SW 1271 (cell line): ENCODE data around the gene CAND2.
"Not testable (repeated sequence)": the region's sequence is repeated elsewhere in the genome, so short reads cannot be mapped to it uniquely, and the experiment has no call there.

ENCODE experiments used
- DNase-seq, 2 experiments: peaks; one replicate each; lab custom pipeline; 2025; lab: John Stamatoyannopoulos, UW

The CAND2 gene

DNA sequence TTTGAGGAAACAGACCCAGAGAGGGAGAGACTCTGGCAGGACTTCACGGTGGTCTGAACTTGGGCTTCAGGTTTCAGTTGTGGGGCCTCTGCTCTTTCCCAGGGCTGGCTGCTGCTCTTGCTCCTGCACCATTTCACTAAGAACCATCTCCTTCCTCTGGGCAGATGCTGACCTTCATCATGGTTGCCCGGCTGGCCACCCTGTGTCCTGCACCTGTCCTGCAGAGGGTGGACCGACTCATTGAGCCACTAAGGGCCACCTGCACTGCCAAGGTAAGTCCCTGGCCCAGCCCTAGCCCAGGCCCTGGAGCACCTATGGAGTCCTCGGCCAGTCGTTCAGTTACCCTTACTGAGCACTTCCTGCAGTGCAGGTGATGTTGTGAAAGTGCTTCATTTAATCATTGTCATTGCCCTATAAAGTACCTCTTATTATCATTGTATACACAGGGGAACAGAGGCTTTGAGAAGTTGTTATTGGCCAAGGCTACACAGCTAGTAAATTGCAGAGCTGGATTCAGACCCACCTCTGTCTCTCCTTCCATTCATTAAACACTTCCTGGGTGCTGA lies 34.9 kb downstream of the CAND2 start:
- no peak for DNase-seq

GRCh38 chr3:12832350-12833221 lies 36.1 kb downstream of the CAND2 start:
- no peak for DNase-seq

GRCh38 chr3:12833222-12834161 lies 37.0 kb downstream of the CAND2 start:
- DNase-seq, result no peak

GRCh38 chr3:12835052-12835665 lies 38.7 kb downstream of the CAND2 start:
- DNase-seq, result no peak

DNA sequence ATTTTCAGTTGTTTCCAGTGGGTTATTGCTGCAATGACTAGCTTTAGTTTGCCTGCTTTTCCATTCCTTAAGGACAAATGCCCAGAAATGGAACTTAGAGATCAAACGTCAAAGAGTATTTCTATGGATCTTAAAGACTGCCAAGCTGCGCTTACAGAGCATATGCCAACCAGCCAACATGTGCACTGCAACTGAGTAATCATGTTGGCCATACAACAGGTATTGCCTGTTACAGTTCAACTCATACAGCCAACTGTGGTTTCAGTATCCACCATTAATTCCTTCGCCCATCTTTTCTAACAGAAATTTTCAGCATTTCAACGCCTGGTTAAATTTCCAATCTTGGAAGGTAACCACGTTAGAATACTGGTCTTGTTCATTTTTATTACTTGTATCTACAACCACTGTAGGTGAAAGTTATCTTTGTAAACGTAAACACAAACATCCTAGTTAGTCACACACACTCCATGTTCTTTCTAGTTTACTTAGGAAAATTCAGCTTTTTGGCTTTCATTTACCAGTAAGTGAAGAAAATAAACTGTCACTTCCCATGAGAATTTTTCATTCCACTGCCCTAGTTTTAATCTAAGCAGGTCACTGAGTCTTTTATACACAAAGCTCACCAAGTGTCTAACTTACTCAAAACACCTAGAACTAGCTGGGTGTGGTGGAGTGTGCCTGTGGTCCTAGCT lies 41.0 kb downstream of the CAND2 start:
- no peak for DNase-seq

- no peak for DNase-seq
Observed at GRCh38 chr3:12838179-12838965, 41.9 kb downstream of the CAND2 start.

DNA sequence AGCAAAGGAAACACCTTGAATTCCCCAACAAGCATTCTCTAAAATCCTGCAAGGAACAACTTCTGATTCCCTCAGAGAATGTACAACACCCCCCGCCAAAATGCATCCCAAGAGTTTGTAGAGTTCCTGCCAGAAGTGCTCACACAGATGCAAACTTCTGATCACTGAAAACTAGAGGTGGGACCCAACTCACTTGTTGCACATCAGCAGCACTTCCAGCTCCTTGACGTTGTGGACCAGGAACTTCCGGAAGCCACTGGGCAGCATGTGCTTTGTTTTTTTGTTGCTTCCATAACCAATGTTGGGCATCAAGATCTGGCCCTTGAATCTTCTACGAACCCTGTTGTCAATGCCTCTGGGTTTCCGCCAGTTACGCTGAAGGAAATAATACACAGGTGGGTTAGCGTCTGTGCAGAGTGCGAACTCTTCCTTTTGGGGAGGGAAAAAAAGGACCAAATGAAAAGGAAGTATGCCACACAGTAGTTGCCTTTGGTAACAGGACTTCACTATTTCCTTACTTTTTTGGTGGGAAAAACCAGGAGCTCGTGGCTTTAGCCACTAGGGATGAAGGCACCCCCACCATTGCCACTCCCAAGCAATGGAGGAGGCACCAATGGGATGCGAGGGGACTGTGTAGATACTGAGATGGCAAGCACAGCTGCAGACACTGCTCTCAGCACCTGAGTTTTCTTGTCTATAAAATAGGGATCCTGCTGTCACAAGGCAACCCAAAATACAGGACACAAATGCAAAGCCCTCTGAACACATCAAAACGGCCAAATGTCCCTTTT lies 42.9 kb downstream of the CAND2 start:
- no peak for DNase-seq

- not testable (repeated sequence) for DNase-seq
Observed at GRCh38 chr3:12840148-12840547, 43.7 kb downstream of the CAND2 start.

DNA sequence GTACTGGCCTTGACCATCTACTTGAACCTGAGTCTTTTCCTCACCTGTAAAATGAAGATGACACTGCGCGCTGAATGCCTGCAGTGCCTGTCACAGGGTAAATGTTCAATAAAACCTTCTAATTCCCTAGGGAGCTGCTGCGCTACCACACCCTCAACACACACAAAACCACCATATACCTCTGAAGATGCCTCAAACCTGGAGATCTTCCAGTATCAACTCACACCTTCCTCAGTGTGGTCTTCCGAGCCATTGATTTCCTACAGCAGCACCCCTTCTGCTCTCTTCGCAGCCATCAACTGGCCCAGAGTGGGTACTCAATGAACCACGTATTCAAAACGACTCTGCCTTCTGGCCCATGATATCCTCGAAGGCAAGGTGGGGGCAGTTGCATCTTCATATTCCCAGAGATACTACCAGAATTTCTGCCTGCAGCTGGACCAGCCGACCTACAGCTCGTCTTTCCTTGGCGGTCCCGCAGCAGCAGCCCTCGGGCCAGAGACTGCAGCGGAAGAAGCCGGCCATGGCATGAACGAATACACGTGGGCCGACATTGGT lies 44.2 kb downstream of the CAND2 start:
- no peak for DNase-seq

DNA sequence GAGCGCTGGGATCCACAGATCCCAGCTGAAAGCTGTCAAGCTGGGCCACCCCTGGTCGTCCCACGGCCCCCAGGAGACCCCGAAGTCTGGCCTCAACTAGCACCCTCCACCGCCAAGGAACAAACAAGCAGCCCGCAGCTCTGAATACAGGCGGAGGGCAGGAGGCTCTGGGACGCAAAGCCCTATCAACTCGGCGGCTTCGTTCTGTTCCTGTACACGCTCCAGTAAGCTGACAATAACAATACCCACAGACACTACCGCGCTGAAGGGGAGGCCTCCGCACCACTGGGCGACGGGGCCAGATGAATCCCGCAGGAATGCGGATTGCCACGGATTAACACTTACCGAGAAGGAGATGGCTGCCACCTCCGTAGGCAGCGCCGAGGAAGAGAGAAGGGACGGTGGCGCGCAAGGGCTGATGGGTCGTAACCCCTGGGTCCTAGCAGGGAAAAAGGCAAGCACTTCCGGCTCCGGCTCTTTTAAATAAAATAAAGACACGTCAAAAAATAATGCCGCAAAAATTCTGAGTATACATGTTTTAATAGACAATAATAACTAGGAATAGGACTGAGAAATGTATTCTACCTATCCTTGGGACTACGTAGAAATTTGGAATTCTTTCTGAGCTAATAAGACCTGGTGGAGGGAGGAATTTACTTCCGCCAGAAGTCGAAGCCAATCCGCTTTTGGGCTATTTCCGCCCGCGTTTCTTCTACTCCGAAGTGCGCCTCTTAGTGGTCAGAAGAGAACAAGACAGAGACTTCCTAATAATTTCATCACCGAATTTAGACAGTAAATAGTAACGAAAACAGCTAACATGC lies 44.9 kb downstream of the CAND2 start, which contains the start of gene RPL32:
Gene RPL32, minus strand, starts transcription at position 417 of the 821 bp plus-strand sequence. CDS start 1,328 bp downstream, outside the sequence.
- DNase-seq, result peak; percentile 85 to 99

DNA sequence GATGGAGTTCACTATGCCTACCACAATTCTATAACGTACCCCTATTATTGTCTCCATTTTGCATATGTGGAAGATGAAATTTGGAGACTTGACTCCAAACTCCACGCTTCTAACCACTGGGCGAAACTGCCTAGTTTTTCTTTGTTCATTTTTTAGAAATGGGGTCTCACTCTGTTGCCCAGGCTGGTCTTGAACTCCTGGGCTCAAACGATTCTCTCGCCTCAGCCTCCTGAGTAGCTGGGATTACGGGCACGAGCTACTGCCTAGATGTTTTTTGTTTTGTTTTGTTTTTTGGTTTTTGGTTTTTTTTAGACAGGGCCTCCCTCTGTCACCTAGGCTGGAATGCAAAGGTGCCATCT lies 45.5 kb downstream of the CAND2 start:
- no peak for DNase-seq

GRCh38 chr3:12842469-12842868 lies 46.0 kb downstream of the CAND2 start:
- DNase-seq, result no peak

- DNase-seq, result no peak
Observed at GRCh38 chr3:12845811-12846210, 49.3 kb downstream of the CAND2 start.

DNA sequence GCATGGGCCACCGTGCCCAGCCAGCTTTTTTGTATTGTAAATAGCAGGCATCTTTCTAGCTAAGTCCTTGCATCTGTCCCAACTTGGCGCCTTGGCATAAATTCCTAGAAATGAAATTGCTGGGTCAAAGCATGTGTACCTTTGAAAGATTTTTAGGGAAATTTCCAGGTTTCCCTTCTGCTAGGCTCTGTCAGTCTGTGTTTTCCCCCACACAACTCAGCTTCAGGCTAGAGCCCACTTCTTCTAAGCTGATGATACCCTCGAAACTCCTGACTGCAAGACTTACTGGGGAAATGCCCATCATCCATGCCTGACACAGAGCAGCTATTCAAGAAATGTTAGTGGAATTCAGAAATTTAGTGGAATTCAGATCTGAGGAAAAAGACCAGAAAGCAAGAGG lies 55.7 kb downstream of the CAND2 start:
- DNase-seq, result no peak

- not testable (repeated sequence) for DNase-seq
Observed at GRCh38 chr3:12853847-12854246, 57.4 kb downstream of the CAND2 start.

GRCh38 chr3:12854565-12854964 lies 58.1 kb downstream of the CAND2 start:
- no peak for DNase-seq

DNA sequence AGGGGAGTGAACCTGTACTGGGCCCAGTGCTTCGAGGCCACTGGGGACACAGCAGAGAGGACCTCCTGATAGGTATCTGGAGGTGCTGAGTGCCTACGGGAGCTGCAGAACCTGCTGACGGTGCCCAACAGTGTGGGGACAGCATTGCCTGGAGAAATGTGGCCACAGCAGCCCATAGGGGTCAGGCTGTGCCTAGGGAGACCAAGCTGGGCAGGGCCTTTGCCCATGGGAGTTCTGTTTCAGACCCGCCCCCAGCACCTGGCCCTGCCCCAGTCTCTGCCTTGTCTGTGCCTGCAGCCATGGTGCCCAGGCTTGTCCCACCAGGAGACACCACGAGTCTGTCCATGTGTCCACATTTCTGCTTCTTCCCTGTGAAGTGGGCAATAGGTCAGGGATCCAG lies 60.1 kb downstream of the CAND2 start:
- no peak for DNase-seq

GRCh38 chr3:12859840-12860239 lies 63.4 kb downstream of the CAND2 start:
- DNase-seq, result no peak

GRCh38 chr3:12861611-12862010 lies 65.1 kb downstream of the CAND2 start:
- DNase-seq, result no peak
